ENCODE results near the gene TCP1. TPM values are rescaled to one million over a fixed set of nuclear protein-coding genes. Genes with fewer than 3 reads are reported as not detected.

The TCP1 gene
- total RNA-seq, 1 experiment from 2014 or later: 340 TPM

- CTCF ChIA-PET: interaction anchor here (0.5 kb wide), 1 partner anchor 42 kb away, joined by 5 read pairs; no protein-coding TSS in a partner anchor
- peak; percentile 71 for DNase-seq (ENCODE audit: low read depth, low spot score)
- in situ Hi-C loops (cut with HindIII; ENCODE audit: low pct_unique_long_range_greater_than_20kb, low sequenced_read_pairs): no loop called here
Observed at GRCh38 chr6:159761873-159762680, 27.3 kb downstream of the TCP1 start, which contains the start of gene ACAT2. Gene ACAT2, plus strand, starts transcription at chr6:159762045. Its CDS starts 43 bp downstream, at chr6:159762088.

GRCh38 chr6:159761129-159761872 lies 28.1 kb downstream of the TCP1 start:
- CTCF ChIA-PET: no interaction called here
- ATAC-seq (peak; percentile 3; the same call in 1 of the 2 replicates), DNase-seq (ENCODE audit: low read depth, low spot score) (no peak)
- H3K36me3 ChIP-seq (ENCODE audit: control insufficient read depth, insufficient read depth, low read length): peaks cover 10% of the 10 kb centered on the region
- intact Hi-C loops (cut with micrococcal nuclease; ENCODE audit: unreplicated experiment): no loop called here
- TF ChIP-seq POLR2AphosphoS5 (IDR thresholded peaks at IDR 0.05; ENCODE audit: low read depth, low read length) (no peak), SIN3A (IDR thresholded peaks at IDR 0.05; ENCODE audit: borderline replicate concordance, insufficient read depth, low read depth, low read length) (no peak), REST (IDR thresholded peaks at IDR 0.05; ENCODE audit: insufficient read depth in 1 of 2, low read depth in 2 of 2, low read length in 1 of 2) (no peak)
- no peaks in the 10 kb centered on the region for H3K9me3 ChIP-seq (ENCODE audit: control insufficient read depth, insufficient read depth, low read depth, low read length)
- no TSS peak for BruUV-seq (replicated peaks)
- POLR2A ChIA-PET: no interaction called here
- peak overlapping the region; percentile 71 to 91 for H3K4me3 ChIP-seq (ENCODE audit: low read depth in 2 of 2, low read length in 2 of 2)
- peaks cover 23% of the 10 kb centered on the region for H3K4me1 ChIP-seq (ENCODE audit: control insufficient read depth, insufficient read depth, low read length)
- in situ Hi-C loops (cut with HindIII; ENCODE audit: low pct_unique_long_range_greater_than_20kb, low sequenced_read_pairs): no loop called here
- H3K27me3 ChIP-seq (ENCODE audit: control insufficient read depth, insufficient read depth, low read length): no peaks in the 10 kb centered on the region
- peak overlapping the region; percentile 94 for H3K27ac ChIP-seq (ENCODE audit: low read length)

More at GRCh38 chr6:159761873-159762680, 27.3 kb downstream of the TCP1 start, which contains the start of gene ACAT2:
- ATAC-seq: peak; percentile 96
- Histone ChIP-seq H3K27ac (ENCODE audit: low read length) (peak within 1 kb of the TSS; percentile 94), H3K4me3 (ENCODE audit: low read depth in 2 of 2, low read length in 2 of 2) (peak within 1 kb of the TSS; percentile 71 to 91), H3K9me3 (ENCODE audit: control insufficient read depth, insufficient read depth, low read depth, low read length) (no peaks in the 10 kb centered on the region), H3K4me1 (ENCODE audit: control insufficient read depth, insufficient read depth, low read length) (peaks cover 23% of the 10 kb centered on the region), H3K36me3 (ENCODE audit: control insufficient read depth, insufficient read depth, low read length) (peaks cover 7% of the 10 kb centered on the region), H3K27me3 (ENCODE audit: control insufficient read depth, insufficient read depth, low read length) (no peaks in the 10 kb centered on the region)
- no peak for TF ChIP-seq TCF7L2 (IDR thresholded peaks at IDR 0.05; ENCODE audit: low read depth, low read length)
- TF ChIP-seq SIN3A (IDR thresholded peaks at IDR 0.05; ENCODE audit: borderline replicate concordance, insufficient read depth, low read depth, low read length): peak; percentile 74; the same call in 1 of the 2 replicates
- peak; percentile 84 for TF ChIP-seq POLR2AphosphoS5 (IDR thresholded peaks at IDR 0.05; ENCODE audit: low read depth, low read length)
- POLR2A ChIA-PET: interaction anchor here (0.6 kb wide), 2 partner anchors 27 to 35 kb away, joined by 3 to 6 read pairs; partner anchors contain the start of genes TCP1 and WTAP
- no TSS peak for BruUV-seq (replicated peaks)
- intact Hi-C loops (cut with micrococcal nuclease; ENCODE audit: unreplicated experiment): no loop called here

- ChIA-PET POLR2A (no interaction called here), CTCF (interaction anchor here (0.6 kb wide), 1 partner anchor 695 kb away, joined by 3 read pairs; no protein-coding TSS in a partner anchor)
- H3K36me3 ChIP-seq (ENCODE audit: control insufficient read depth, insufficient read depth, low read length): peaks cover 12% of the 10 kb centered on the region
- ATAC-seq (0 out of 2 replicates have a peak, but pooled peaks have one; percentile 20), DNase-seq (ENCODE audit: low read depth, low spot score) (no peak)
- no peak for TF ChIP-seq TCF7L2 (IDR thresholded peaks at IDR 0.05; ENCODE audit: low read depth, low read length)
- no peak for TF ChIP-seq REST (IDR thresholded peaks at IDR 0.05; ENCODE audit: insufficient read depth in 1 of 2, low read depth in 2 of 2, low read length in 1 of 2)
- TF ChIP-seq POLR2AphosphoS5 (IDR thresholded peaks at IDR 0.05; ENCODE audit: low read depth, low read length): 0 out of 2 replicates have a peak, but pooled peaks have one; percentile 52
- TF ChIP-seq CTCF (IDR thresholded peaks at IDR 0.05): no peak
- intact Hi-C loops (cut with micrococcal nuclease; ENCODE audit: unreplicated experiment) (no loop called here), in situ Hi-C loops (cut with HindIII; ENCODE audit: low pct_unique_long_range_greater_than_20kb, low sequenced_read_pairs) (no loop called here)
- H3K4me3 ChIP-seq (ENCODE audit: low read depth in 2 of 2, low read length in 2 of 2): peak overlapping the region; percentile 71 to 91; a peak in 3 of 4 replicates
- BruUV-seq (replicated peaks): TSS peak; percentile 92
- no peaks in the 10 kb centered on the region for H3K27me3 ChIP-seq (ENCODE audit: control insufficient read depth, insufficient read depth, low read length)
- peak overlapping the region; percentile 94 for H3K27ac ChIP-seq (ENCODE audit: low read length)
- peaks cover 23% of the 10 kb centered on the region for H3K4me1 ChIP-seq (ENCODE audit: control insufficient read depth, insufficient read depth, low read length)
- no peaks in the 10 kb centered on the region for H3K9me3 ChIP-seq (ENCODE audit: control insufficient read depth, insufficient read depth, low read depth, low read length)
Observed at GRCh38 chr6:159760602-159761057, 28.8 kb downstream of the TCP1 start.
